NCI-H2227 (cell line): ENCODE measurements around the gene SDHAF1.

Experiments
- DNase-seq: peaks from one replicate; lab custom pipeline; 2025; ENCODE audit not compliant: unreplicated experiment; lab: John Stamatoyannopoulos, UW

SDHAF1 gene

DNA sequence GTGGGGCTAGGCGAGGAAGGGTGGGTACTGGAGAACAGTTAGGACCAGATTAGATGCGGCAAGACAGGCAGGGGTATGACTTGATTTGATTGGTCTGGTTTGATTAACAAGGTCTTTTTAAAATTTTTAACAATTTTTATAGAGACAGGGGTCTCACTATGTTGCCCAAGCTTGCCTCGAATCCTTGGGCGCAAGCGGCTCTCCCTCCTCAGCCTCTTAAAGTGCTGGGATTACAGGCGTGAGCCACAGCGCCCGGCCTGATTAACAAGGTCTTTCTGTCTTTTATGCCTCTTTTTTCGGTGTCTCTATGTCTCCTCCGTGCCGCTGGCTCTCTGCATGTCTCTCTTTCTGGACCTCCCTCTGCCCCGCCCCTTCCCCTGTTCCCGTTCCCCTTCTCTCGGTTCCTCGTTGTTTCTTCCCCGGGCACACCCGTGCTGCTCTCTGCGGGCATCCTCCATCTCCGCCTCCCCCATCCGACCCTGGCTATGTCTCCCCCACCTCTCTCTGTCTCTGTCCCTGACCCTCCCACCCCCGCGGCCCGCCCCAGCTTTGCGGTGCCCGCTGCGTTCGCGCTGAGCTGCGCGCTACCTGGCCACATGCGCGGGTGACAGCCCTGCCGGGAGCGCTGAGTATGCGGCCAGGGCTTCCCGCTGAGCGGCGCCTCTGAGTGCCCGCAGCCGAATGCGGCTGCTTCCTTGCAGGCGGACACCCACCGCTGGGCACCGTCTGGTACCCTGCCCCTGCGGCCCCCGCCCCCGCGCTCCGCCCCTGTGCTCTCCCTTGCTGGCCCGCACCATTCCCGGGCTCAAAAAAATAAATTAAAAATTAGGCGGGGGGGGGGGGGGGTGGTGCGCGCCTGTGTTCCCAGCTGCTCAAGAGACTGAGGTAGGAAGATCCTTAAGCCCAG is 8.1 kb upstream of the SDHAF1 start:
- DNase-seq: peak; percentile 98

DNA sequence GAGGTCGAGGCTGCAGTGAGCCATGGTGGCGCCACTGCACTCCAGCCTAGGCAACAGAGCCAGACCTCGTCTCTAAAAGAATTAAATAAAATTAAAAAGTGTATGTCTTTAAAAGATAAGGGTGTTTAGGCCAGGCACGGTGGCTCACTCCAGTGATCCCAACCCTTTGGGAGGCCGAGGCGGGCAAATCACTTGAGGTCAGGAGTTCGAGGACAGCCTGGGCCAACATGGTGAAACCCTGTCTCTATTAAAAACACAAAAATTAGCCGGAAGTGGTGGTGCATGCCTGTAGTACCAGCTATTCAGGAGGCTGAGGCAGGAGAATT is 7.5 kb upstream of the SDHAF1 start:
- DNase-seq: no peak

DNA sequence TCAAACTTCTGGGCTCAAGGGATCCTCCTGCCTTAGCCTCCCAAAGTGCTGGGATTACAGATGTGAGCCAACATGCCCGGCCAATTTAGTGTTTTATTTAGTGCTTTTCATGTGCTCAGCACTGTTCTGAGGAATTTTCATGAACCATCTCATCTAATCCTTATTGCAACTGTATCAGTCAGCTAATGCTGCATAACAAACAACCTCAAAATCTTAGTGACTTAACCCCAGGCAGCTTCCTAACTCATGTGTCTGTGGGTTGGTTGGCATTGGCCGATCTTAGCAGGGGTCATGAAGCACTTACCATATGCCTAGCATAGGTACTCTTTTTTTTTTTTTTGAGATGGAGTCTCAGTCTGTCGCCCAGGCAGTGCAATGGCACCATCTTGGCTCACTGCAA is 6.2 kb upstream of the SDHAF1 start:
- DNase-seq: no peak

DNA sequence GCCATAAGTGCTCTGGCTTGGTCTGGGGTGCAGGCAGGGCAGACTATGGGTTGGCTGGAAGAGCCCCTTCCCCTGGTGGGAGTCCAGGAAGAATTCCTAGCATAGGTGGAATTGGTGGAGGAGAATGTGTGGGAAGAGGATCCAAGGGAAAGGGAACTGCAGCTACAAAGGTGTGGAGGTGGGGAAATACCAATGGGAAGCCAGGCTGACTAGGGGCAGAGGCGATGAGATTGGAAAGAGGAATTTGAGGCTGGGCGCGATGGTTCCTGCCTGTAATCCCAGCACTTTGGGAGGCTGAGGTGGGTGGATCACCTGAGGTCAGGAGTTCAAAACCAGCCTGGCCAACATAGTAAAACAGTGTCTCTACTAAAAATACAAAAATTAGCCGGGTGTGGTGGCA is 4.8 kb upstream of the SDHAF1 start:
- no peak for DNase-seq

DNA sequence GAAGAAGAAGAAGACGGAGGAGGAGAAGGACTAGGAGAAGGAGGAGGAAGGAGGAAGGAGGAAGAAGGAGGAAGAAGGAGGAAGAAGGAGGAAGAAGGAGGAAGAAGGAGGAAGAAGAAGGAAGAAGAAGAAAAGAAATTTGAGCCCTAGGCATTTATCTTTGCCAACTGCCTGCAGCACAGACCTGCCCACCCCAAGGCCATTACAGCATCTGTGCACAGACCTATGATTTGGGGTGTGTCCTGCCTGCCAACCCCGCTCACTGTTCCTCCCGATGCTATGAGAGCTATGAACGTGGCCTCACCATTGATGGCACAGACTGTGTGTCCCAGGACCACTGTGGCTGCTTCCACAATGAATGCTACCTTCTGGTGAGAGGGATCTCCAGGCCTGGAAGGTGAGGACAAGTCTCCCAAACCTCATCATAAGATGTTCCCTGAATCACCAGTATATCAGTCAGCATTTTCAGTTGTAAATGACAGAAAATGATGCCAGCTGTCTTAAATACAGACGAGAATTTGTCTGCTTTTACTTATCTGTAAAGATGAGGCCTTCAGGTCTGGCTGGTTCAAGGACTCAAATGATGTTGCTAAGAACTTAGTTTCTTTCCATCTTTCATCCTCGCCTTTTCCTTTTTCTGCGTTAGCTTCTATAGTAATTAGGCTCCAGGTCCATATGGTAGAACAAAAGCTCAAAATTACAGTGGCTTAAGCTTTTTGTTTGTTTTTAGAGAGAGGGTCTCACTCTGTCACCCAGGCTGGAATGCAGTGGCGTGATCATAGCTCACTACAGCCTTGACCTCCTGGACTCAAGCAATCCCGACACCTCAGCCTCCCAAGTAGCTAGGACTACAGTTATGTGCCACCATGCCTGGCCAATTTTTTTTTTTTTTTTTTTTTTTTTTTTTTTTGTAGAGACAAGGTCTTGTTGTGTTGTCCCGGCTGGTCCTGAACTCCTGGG is 3.9 kb upstream of the SDHAF1 start:
- no peak for DNase-seq

DNA sequence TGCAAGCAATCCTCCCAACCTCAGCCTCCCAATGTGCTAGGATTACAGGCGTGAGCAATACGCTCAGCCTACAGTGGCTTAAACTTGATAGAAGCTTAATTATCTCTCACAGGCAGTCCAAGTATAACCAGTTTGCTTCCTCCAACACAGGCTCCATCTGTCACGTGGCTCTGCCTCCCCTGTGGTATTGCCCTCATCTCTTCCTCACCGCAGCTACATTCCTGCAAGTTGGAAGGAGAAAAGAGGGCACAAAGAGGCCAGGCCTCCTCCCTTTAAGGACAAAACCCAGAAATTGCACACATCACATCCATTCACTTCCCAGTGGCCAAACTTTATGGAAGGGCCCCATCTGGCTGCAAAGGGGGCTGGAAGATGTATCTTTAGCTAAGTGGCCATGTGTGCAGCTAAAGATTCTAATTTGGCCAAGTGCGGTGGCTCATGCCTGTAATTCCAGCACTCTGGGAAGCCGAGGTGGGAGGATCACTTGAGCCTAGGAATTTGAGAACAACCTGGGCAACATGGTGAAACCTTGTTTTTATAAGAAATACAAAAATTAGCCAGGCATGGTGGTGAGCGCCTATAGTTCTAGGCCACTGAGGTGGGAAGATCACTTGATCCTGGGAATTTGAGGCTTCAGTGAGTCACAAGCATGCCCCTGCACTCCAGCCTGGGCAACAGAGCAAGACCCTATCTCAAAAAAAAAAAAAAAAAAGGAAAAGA is 3.1 kb upstream of the SDHAF1 start:
- no peak for DNase-seq

DNA sequence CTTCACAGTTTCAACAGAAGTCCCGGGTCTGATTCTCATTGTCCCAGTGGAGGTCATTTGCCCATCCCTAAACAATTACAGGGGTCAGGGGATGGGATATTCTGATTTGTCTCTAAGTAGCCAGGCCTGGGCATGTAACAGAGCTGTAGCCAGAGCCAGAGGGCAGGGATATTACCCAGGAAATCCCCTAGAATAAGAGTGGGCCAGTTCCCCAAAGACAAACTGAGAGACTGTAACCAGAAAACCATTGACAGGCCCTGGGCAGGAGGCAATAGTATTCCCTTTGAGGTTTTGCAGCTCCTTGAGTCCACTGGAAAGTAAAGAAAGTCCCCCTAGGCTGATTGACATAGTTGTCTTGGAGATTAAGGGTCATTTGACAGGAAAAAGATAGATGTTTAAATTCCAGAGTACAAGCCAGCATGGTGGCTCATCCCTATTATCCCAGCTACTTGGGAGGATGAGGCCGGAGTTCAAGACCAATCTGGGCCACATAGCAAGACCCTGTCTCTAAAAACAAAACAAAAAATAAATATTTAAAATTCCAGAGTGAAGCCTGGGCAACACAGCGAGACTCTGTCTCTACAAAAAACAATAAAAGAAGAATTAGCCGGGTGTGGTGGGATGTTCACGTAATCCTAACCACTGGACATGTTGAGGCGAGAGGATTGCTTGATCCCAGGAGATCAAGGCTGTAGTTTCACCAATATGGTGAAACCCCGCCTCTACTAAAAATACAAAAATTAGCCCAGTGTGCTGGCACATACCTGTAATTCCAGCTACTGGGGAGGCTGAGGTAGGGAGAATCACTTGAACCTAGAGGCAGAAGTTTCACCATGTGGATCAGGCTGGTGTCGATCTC is 1.9 kb upstream of the SDHAF1 start:
- DNase-seq: no peak

DNA sequence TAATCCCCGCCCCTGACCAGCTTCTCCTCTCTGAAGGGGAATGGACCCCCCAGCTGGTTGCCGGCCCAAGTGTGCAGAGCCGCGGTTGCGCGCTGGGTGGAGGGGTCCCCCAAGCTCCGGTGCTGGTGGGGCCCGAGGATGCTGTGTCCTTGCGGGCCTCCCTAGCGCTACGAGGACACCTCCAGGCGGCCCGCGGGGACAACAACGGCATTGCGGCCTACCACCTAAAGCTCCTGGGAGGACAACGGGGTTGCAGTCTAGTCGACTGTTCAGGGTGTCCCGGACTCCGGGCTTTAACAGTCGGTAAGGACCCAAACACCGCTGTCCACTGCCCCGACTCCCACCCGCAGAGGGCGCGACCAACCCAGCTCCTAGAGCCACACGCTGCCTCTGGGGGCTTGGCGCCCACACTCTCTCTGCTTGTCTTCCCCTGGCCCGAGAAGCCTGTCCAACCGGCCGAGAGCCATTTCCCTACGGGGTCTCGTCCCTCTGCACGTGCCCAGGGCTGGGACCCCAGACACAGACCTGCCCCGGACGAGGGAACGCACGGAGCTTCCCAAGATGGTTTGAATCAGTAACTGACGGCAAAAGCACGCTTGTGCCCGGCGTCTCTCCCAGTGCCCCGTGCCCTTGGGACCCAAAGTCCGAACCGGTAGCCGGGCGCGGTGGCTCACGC is 927 bp upstream of the SDHAF1 start:
- no peak for DNase-seq

DNA sequence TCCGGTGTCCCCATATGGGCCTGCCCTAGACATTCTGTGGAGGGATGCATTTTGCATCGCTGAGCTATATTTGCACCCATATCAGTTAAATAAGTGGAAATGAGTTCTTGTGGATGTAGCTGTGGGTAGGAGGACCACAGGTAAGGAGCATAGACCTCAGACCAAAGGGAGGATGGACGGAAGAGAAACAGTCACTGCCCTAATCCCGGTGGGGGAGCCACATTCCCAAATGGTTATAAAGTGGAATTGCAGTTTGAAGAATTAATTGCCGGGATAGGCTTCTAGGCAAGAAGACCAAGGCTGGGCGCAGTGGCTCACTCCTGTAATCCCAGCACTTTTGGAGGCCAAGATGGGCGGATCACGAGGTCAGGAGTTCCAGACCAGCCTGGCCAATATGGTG is 1.8 kb downstream of the SDHAF1 start:
- no peak for DNase-seq

DNA sequence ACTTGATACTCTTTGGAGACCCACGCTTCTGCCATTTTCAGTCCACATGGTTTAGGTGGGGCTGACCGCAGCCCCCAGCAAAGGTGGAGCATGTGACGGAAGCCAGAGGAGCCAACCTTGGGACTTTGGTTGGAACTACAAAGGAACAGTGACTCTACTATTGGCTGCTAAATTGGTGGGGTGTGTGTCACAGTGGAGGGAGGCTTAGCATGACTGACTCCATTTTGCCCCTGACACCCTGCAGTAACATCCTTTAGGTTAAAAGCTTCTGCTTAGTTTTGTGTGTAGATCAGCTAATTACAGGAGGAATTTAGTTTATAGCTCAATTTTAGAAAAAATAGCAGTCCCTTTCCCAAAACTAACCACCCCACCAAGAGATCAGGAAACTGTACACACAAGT is 6.6 kb downstream of the SDHAF1 start:
- DNase-seq: no peak

DNA sequence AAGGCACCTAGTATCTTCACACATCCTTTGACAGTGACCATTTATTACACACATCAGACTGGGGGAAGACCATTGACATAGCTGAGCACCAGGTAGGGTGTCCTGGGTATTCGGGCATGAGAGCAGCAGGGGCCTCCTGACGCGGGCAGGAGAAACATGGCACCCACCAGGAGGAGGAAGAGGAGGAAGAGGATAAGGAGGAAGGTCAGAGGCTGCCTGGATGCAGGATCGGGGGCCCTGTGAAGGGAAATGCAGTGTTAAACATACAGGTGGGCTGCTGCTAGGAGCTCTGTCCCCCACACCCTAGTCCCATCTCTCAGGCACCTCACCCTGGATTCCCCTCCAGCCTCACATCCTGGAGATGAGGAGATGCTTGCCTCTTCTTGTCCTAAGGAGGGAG is 8.3 kb downstream of the SDHAF1 start:
- DNase-seq: no peak

DNA sequence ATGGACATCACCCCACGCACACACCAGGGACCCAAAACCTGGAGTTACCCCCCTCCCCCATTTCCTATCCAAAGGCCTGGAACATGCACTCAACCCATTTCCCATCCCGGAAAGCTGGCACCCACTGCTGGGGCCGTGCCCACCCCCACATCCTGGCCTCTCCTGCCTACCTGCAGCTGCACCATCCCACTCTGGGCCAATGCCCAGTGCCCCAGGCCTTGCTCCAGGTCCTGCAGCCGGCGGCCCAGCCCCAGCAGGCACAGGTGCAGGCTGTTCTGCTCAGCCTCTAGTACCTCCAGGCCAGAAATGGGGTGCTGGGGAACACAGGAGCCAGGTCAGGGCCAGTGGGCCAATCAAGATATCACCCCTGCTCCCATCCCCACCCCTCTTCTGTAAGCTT is 12.0 kb downstream of the SDHAF1 start:
- DNase-seq: no peak

DNA sequence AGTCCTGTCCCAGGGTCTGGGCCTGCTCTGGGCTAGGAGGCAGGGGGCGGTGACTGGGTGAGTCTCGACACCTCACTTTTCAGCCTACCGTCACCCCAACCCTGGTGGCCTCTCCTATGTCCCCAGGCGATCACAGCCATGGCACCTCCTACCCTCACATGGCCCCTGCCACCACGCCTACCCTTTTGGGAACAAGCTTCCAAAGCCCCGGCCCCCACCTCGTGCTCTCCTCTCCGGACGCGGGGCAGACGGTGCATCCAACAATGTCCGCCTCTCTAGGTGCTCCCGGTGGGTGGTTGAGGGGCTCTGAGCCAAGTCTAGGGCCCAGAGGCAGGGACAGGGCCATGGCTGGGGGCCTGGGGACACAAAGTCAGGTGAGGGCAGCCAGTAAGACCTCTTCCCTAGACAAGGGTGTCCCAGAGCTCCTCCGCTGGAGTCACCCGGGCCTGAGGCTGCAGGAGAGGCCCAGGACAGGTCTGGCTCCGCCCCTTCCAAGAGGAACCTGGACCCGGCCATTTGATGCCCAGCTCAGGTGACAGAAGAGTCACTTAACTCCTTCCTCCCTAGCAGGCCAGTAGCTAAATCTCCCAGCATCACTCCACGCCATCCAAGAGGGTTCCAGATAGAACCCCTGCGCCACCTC is 13.5 kb downstream of the SDHAF1 start, which contains the start of gene SYNE4:
Gene SYNE4 (minus strand): TSS at position 478 of the 643 bp plus-strand sequence. CDS start 132 bp downstream, at position 346.
- DNase-seq: peak; percentile 68

DNA sequence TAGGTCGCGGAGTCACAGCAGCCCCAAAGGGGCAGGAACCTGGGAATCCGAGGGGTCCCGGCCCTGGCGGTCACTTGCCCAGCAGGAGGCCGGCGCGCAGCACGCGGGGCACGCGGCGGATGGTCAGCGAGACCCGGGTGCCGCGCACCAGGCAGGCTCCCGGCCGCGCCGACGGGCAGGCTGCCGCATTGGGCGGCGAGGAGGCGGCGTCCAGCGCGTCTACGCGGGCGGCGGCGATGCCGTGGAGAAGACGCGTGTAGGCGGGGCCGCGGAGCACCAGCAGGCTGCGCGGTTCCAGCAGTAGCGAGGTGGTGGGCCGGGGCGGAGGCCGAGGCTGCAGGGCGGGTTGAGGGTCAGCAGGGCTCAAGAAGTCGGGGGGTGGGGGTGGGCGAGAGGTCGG is 14.2 kb downstream of the SDHAF1 start:
- DNase-seq: peak; percentile 98

DNA sequence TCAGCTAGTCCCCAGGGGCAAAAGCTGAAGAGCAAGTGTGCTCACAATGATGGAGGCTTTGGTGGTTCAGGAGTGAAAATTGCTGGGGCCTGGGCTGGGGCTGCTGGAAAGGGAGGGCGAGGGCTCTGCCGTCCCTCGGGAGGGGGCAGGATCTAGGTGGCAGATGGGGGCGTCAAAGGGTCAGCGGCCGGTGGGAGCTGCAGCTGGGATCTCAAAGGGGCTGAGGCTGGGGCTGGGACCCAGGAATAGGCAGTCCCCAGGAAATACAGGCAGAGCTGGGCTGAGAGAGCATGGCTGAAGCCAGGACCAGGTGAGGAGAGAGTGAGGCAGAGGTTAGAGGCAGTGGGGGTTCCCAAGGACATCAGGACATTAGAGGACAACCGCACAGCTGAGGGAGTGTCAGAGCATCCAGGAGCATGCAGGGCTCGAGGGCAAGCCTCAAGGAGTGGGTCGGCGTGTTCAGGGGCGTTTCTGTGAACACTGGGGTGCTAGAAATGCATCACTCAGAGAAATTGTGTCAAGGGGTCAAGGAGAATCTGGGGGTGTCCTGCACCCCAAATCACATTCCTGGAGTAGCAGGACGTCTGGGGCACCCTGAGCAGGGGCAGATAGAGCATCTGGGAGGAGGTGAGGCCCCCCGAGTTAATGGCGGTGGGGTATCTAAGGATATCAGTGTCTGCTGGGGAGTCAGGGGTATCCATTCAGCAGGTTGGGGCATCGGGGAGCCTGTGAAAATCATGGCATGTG is 14.8 kb downstream of the SDHAF1 start:
- no peak for DNase-seq

DNA sequence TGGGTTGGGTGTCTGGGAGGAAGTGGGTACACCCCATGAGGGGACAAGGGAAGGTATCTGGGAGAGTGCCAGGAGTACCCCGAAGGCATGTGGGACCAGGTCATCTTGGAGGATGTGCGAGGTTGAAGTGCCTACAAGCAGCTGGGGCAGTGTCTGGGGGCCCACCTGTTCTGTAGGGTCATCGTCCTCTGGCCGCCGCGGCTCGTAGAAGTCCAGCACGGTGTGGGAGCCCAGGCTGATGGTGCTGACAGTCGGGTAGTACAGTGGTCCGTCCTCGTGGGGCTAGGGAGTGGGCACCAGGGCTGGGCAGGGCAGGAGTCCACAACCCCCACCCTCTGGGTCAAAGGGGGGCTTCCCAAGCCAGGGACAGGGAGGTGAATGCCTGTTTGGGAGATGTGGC is 15.4 kb downstream of the SDHAF1 start:
- no peak for DNase-seq

DNA sequence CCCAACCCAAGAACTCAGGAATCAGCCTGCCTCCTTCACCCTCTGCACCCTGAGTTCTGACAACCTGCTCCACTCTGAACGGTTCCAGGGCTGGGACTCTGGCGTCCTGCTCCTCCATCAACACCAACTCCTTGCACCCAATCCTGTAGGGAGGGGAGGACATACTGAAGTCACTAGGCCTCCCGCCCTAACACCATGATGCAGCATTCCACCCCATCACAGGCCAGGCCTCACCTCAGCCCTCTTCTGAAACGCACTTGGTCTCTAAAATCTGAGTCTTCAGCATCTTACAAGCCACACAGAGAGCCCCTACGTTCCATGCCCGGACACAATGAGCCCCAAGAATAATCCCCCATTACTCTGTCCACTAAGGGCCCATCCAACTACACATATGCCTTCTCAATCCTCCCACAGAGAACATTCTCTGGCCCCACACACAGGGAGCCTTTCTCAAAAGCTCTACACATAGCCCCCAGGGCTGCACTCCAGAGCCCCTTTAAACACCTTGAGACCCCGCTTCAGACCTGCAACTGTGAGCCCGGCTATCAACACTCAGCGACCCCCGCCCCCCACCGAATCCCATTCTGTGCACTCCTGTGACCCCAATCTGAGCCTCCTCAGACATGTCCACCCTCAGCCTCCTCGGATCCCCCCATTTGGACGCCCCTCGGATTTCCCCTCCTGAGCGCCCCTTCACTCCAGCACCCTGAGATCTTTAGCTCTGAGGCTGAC is 18.5 kb downstream of the SDHAF1 start:
- DNase-seq: no peak
